Measurements from ENCODE around the gene ADD3. TPM values are rescaled to one million over a fixed set of nuclear protein-coding genes. Genes with fewer than 3 reads are reported as not detected.

Gene ADD3
- total RNA-seq, 2 experiments from 2014 or later = 124 to 206 TPM

DNA sequence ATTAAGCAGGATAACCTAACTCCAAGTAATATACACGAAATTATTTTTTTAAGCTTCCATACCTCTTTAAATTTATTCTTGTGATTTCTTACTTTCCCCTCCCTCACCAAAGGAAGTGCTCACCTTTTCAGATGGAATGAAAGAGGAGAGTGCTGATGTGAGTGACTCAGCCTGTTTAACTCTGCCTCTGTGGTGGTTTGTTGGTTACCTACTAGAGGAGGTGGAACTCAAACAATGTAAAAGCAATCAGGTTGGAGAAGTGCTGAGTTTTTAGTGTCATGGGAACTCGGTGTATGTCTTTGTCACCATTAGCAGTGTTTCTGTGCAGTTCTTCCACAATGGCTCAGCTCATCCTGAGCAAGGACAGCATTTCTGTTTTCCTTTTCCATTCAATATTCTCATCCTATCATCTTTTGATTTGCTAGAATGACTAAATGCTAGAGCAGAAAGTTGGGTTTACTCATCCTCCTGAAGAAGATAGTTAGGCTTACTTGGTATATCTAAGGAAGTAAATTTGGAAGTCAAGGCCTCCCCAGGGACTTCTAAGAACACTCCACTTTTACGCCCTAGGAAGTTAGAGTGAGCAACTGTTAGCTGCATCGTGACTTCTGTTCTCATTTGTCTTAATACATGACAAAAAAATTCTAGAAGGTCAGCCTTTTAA is 6.0 kb downstream of the ADD3 start:
- Mint-ChIP-seq H3K36me3 (peaks cover 11% of the 10 kb centered on the region), H3K27me3 (no peaks in the 10 kb centered on the region), H3K9me3 (ENCODE audit: low read depth) (no peaks in the 10 kb centered on the region), H3K27ac (peak overlapping the region; percentile 82), H3K4me1 (peaks cover 75% of the 10 kb centered on the region), H3K4me3 (no peak overlapping the region)
- CTCF ChIA-PET = interaction anchor here (0.5 to 1.0 kb wide), 2 partner anchors 35 to 130 kb away, joined by 3 read pairs; no protein-coding TSS in a partner anchor
- DNase-seq (no peak), ATAC-seq (peak; percentile 41)

- ATAC-seq (no peak), DNase-seq (no peak)
- Mint-ChIP-seq H3K27me3 (no peaks in the 10 kb centered on the region), H3K27ac (peak overlapping the region; percentile 6), H3K36me3 (peaks cover 13% of the 10 kb centered on the region), H3K4me3 (no peak overlapping the region), H3K4me1 (peaks cover 56% of the 10 kb centered on the region), H3K9me3 (ENCODE audit: low read depth) (no peaks in the 10 kb centered on the region)
- CTCF ChIA-PET = interaction anchor here (1.2 to 1.7 kb wide), 4 partner anchors 9 to 132 kb away, joined by 3 to 9 read pairs (median 3); no protein-coding TSS in a partner anchor
These were observed 8.3 kb downstream of the ADD3 start for GRCh38 chr10:110016039-110016438.

- no peak overlapping the region for H3K27ac Mint-ChIP-seq
- no peaks in the 10 kb centered on the region for H3K27me3 Mint-ChIP-seq
- peaks cover 53% of the 10 kb centered on the region for H3K4me1 Mint-ChIP-seq
- CTCF ChIA-PET = no interaction called here
- no peak overlapping the region for H3K4me3 Mint-ChIP-seq
- DNase-seq = no peak
- no peak for ATAC-seq
- peaks cover 16% of the 10 kb centered on the region for H3K36me3 Mint-ChIP-seq
- H3K9me3 Mint-ChIP-seq (ENCODE audit: low read depth) = no peaks in the 10 kb centered on the region
These were observed 9.3 kb downstream of the ADD3 start for GRCh38 chr10:110017052-110017451.

DNA sequence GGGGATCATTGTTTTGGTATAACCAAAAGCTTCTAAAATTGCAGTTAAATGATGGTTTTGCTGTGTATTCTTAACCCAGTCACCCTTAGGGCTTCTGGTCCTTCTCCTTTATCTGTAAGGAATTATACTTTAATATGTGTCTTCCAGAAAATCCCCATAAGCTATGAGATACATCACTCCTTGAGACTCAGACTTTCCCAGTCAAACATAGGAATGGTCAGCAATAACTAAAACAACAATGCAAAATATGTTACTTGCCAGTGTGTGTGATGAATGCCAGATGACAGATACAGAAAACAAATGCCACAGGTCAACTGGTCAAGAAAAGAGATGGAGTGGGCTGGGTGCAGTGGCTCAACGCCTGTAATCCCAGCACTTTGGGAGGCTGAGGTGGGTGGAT is 10.1 kb downstream of the ADD3 start:
- CTCF ChIA-PET = no interaction called here
- ATAC-seq (no peak), DNase-seq (no peak)
- H3K4me1 Mint-ChIP-seq = peaks cover 51% of the 10 kb centered on the region
- peaks cover 21% of the 10 kb centered on the region for H3K36me3 Mint-ChIP-seq
- no peak overlapping the region for H3K4me3 Mint-ChIP-seq
- H3K27me3 Mint-ChIP-seq = no peaks in the 10 kb centered on the region
- no peak overlapping the region for H3K27ac Mint-ChIP-seq
- no peaks in the 10 kb centered on the region for H3K9me3 Mint-ChIP-seq (ENCODE audit: low read depth)

GRCh38 chr10:110020265-110020664 is 12.5 kb downstream of the ADD3 start:
- H3K4me1 Mint-ChIP-seq = peaks cover 46% of the 10 kb centered on the region
- peaks cover 24% of the 10 kb centered on the region for H3K36me3 Mint-ChIP-seq
- H3K9me3 Mint-ChIP-seq (ENCODE audit: low read depth) = no peaks in the 10 kb centered on the region
- no peaks in the 10 kb centered on the region for H3K27me3 Mint-ChIP-seq
- ATAC-seq (no peak), DNase-seq (no peak)
- CTCF ChIA-PET = no interaction called here
- no peak overlapping the region for H3K27ac Mint-ChIP-seq
- H3K4me3 Mint-ChIP-seq = no peak overlapping the region

GRCh38 chr10:110022716-110023504 is 15.1 kb downstream of the ADD3 start:
- no peak for DNase-seq
- H3K9me3 Mint-ChIP-seq (ENCODE audit: low read depth) = no peaks in the 10 kb centered on the region
- no peak overlapping the region for H3K4me3 Mint-ChIP-seq
- no peak for ATAC-seq
- CTCF ChIA-PET = no interaction called here
- H3K36me3 Mint-ChIP-seq = peaks cover 23% of the 10 kb centered on the region
- H3K4me1 Mint-ChIP-seq = peaks cover 27% of the 10 kb centered on the region
- no peaks in the 10 kb centered on the region for H3K27me3 Mint-ChIP-seq
- no peak overlapping the region for H3K27ac Mint-ChIP-seq

GRCh38 chr10:110023785-110024465 is 16.1 kb downstream of the ADD3 start:
- H3K4me3 Mint-ChIP-seq = no peak overlapping the region
- H3K4me1 Mint-ChIP-seq = peaks cover 26% of the 10 kb centered on the region
- ATAC-seq = no peak
- H3K27ac Mint-ChIP-seq = no peak overlapping the region
- H3K9me3 Mint-ChIP-seq (ENCODE audit: low read depth) = no peaks in the 10 kb centered on the region
- CTCF ChIA-PET = no interaction called here
- H3K27me3 Mint-ChIP-seq = no peaks in the 10 kb centered on the region
- peaks cover 23% of the 10 kb centered on the region for H3K36me3 Mint-ChIP-seq
- no peak for DNase-seq

DNA sequence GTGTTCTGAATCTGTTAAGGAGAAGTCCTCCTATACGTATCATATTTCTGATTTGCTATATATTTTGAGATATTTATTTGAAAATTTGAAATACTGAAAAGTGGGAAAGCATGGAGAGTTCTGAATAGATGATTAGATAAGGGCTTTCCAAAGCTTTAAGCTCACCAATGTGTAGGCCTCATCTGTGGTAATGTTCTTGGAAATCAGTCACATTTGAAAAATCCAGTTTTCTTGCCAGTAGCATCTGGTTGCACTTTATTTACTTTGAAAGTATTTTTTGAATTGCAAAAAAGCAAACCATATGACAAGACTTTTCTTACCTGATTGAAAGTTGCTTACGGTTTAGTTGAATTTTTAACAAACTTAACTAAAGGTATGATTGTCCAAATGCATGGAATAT is 21.7 kb downstream of the ADD3 start:
- peaks cover 12% of the 10 kb centered on the region for H3K36me3 Mint-ChIP-seq
- no peak overlapping the region for H3K4me3 Mint-ChIP-seq
- ATAC-seq (no peak), DNase-seq (no peak)
- CTCF ChIA-PET = interaction anchor here (0.6 to 1.0 kb wide), 2 partner anchors 145 to 528 kb away, joined by 3 read pairs; no protein-coding TSS in a partner anchor
- H3K4me1 Mint-ChIP-seq = peaks cover 15% of the 10 kb centered on the region
- H3K27ac Mint-ChIP-seq = no peak overlapping the region
- H3K27me3 Mint-ChIP-seq = no peaks in the 10 kb centered on the region
- H3K9me3 Mint-ChIP-seq (ENCODE audit: low read depth) = no peaks in the 10 kb centered on the region

- DNase-seq (no peak), ATAC-seq (no peak)
- Mint-ChIP-seq H3K9me3 (ENCODE audit: low read depth) (no peaks in the 10 kb centered on the region), H3K4me1 (peaks cover 29% of the 10 kb centered on the region), H3K27me3 (no peaks in the 10 kb centered on the region), H3K36me3 (peaks cover 12% of the 10 kb centered on the region), H3K27ac (no peak overlapping the region), H3K4me3 (no peak overlapping the region)
- CTCF ChIA-PET = interaction anchor here (1.0 kb wide), 1 partner anchor 149 kb away, joined by 4 read pairs; no protein-coding TSS in a partner anchor
These were observed 25.3 kb downstream of the ADD3 start for GRCh38 chr10:110032801-110033700.

DNA sequence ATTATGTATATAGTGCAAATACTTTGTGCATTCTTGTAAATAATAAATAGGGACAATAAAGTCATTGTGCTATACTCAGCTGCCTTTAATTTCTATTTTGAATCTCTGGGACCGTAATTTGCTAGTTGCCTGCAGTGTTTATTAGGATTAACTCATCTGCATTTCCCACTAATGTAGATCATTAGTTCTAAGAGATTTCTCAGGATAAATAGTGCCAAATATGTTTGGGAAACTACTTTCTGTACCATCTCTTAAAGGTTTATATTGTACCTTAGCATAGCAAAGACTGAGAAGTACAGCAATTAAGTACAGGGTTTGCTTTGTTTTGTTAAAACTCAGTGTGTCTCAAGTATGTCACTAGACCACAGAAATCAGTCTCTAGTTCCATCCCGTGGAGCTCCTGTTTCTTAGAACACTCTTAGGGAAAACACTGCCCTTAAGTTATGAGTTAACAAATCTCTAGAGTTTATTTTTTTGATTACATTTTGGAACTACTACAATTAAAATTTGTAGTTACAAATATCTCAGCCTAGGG is 26.0 kb downstream of the ADD3 start:
- Mint-ChIP-seq H3K27ac (no peak overlapping the region), H3K36me3 (peaks cover 11% of the 10 kb centered on the region), H3K9me3 (ENCODE audit: low read depth) (no peaks in the 10 kb centered on the region), H3K27me3 (no peaks in the 10 kb centered on the region), H3K4me3 (no peak overlapping the region), H3K4me1 (peaks cover 29% of the 10 kb centered on the region)
- ATAC-seq (no peak), DNase-seq (no peak)
- CTCF ChIA-PET = interaction anchor here (1.0 kb wide), 1 partner anchor 150 kb away, joined by 4 read pairs; no protein-coding TSS in a partner anchor

- peaks cover 33% of the 10 kb centered on the region for H3K4me1 Mint-ChIP-seq
- CTCF ChIA-PET = interaction anchor here (1.0 to 2.1 kb wide), 3 partner anchors 18 to 151 kb away, joined by 4 to 6 read pairs (median 4); no protein-coding TSS in a partner anchor
- peaks cover 11% of the 10 kb centered on the region for H3K36me3 Mint-ChIP-seq
- H3K9me3 Mint-ChIP-seq (ENCODE audit: low read depth) = no peaks in the 10 kb centered on the region
- ATAC-seq (no peak), DNase-seq (no peak)
- H3K4me3 Mint-ChIP-seq = no peak overlapping the region
- H3K27ac Mint-ChIP-seq = no peak overlapping the region
- H3K27me3 Mint-ChIP-seq = no peaks in the 10 kb centered on the region
These were observed 26.8 kb downstream of the ADD3 start for GRCh38 chr10:110034596-110034995.

- no peak overlapping the region for H3K4me3 Mint-ChIP-seq
- H3K27ac Mint-ChIP-seq = no peak overlapping the region
- H3K9me3 Mint-ChIP-seq (ENCODE audit: low read depth) = no peaks in the 10 kb centered on the region
- no peaks in the 10 kb centered on the region for H3K27me3 Mint-ChIP-seq
- CTCF ChIA-PET = interaction anchor here (0.7 to 2.1 kb wide), 5 partner anchors 17 to 248 kb away, joined by 3 to 6 read pairs (median 4); no protein-coding TSS in a partner anchor
- peaks cover 11% of the 10 kb centered on the region for H3K36me3 Mint-ChIP-seq
- DNase-seq (no peak), ATAC-seq (peak; percentile 64)
- H3K4me1 Mint-ChIP-seq = peaks cover 34% of the 10 kb centered on the region
These were observed 27.5 kb downstream of the ADD3 start for GRCh38 chr10:110035070-110035921.
